Activated T-helper 17 cell treated with anti-CD3 and anti-CD28 coated beads, Interleukin-2, amount 50 U/mL, for 72 hours (primary cell): Measurements from ENCODE around the gene PRG2. TPM values are rescaled to one million over a fixed set of nuclear protein-coding genes. Genes with fewer than 3 reads are reported as not detected.

Experiments
- ATAC-seq: fragments of 150-1000 bp; cut with Tn5 transposase; replicated peaks from 2 replicates; pipeline ENCODE4 v1.10.0; 2021; ENCODE audit warnings: mild to moderate bottlenecking, moderate library complexity
- H3K27ac Mint-ChIP-seq: one replicate; pipeline ENCODE4 v1.8.0; 2022; ENCODE audit warnings: mixed read lengths
- H3K27me3 Mint-ChIP-seq: one replicate; pipeline ENCODE4 v1.8.0; 2022; ENCODE audit warnings: mixed read lengths
- H3K36me3 Mint-ChIP-seq: one replicate; pipeline ENCODE4 v1.8.0; 2022; ENCODE audit warnings: low read depth, mild to moderate bottlenecking, mixed read lengths
- H3K4me1 Mint-ChIP-seq: one replicate; pipeline ENCODE4 v1.8.0; 2022; ENCODE audit warnings: mixed read lengths
- H3K4me3 Mint-ChIP-seq: one replicate; pipeline ENCODE4 v1.8.0; 2022; ENCODE audit warnings: mild to moderate bottlenecking, mixed read lengths
- H3K9me3 Mint-ChIP-seq: one replicate; pipeline ENCODE4 v1.8.0; 2022; ENCODE audit warnings: mixed read lengths
- total RNA-seq, 2 donors: library from RNA; stranded (reverse); gene quantifications; one replicate each; pipeline ENCODE4 v1.2.3, GENCODE V29; 2022

The PRG2 gene
- total RNA-seq, 2 donors from 2014 or later: 2.2 to 6.2 TPM

GRCh38 chr11:57425565-57426438, 35.4 kb upstream of the PRG2 start:
- ATAC-seq: no peak

GRCh38 chr11:57424792-57425564, 34.5 kb upstream of the PRG2 start:
- peak overlapping the region; percentile 97 for H3K27ac Mint-ChIP-seq
- peaks cover 79% of the 10 kb centered on the region for H3K36me3 Mint-ChIP-seq

More at GRCh38 chr11:57425565-57426438, 35.4 kb upstream of the PRG2 start:
- H3K27me3 Mint-ChIP-seq: no peaks in the 10 kb centered on the region
- H3K9me3 Mint-ChIP-seq: no peaks in the 10 kb centered on the region
- peaks cover 29% of the 10 kb centered on the region for H3K4me1 Mint-ChIP-seq
- H3K4me3 Mint-ChIP-seq: peak overlapping the region; percentile 98
- peaks cover 71% of the 10 kb centered on the region for H3K36me3 Mint-ChIP-seq
- peak overlapping the region; percentile 97 for H3K27ac Mint-ChIP-seq

DNA sequence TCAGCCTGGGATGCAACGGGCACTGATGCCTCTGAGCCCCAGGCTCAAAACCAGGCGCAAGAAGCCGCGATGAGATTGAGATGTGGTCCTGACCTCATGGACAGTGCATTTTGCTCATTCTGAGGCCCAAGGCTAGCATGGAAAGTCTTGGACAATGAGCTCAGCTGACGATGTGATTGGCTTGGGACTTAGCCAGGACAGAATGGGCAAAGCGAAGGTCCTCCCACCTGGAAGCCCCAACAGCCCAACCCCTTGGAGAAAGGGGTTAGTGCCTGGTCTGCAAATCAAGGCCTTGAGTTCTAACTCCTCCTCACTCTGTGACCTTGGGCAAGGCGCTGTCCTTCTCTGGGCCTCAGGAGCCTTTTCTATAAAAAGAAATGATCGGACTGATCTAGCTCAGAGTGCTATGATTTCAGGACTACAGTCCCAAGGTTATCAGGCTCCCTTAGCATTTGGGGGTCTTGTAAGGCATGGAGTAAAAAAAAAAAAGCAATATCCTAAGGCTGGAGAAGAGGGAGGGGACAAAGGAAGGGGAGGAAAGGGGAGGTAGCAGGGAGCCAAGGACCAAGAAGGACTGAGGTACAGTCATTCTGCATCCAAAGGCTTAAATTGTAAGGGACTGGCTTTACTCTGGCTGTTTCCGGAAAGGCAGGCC, 33.8 kb upstream of the PRG2 start:
- H3K9me3 Mint-ChIP-seq: no peaks in the 10 kb centered on the region
- peaks cover 87% of the 10 kb centered on the region for H3K36me3 Mint-ChIP-seq
- ATAC-seq: no peak
- peak overlapping the region; percentile 97 for H3K27ac Mint-ChIP-seq
- peaks cover 35% of the 10 kb centered on the region for H3K4me1 Mint-ChIP-seq
- no peaks in the 10 kb centered on the region for H3K27me3 Mint-ChIP-seq
- H3K4me3 Mint-ChIP-seq: peak overlapping the region; percentile 98

More at GRCh38 chr11:57424792-57425564, 34.5 kb upstream of the PRG2 start:
- H3K9me3 Mint-ChIP-seq: no peaks in the 10 kb centered on the region
- peak overlapping the region; percentile 98 for H3K4me3 Mint-ChIP-seq
- peaks cover 34% of the 10 kb centered on the region for H3K4me1 Mint-ChIP-seq
- ATAC-seq: peak; percentile 93
- no peaks in the 10 kb centered on the region for H3K27me3 Mint-ChIP-seq

DNA sequence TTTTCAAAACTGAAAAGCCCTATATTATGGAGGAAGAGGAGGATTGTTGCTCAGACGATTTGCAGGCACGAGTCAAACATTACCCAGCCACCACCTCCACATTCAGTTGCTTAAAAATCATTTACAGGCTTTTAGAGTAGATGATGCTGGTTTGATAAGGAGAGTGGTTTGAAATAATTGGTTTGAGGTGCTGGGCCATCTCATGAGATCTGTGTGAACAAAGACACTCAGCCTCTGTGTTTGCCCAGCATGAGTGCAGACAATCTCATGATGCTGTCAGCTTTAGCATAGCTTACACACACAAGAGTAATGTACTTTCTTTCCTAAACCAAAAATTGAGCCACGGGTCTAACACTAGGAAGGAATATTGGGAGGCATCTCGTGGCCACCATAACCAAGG, 32.2 kb upstream of the PRG2 start:
- H3K27ac Mint-ChIP-seq: peak overlapping the region; percentile 97
- peaks cover 38% of the 10 kb centered on the region for H3K4me1 Mint-ChIP-seq
- H3K36me3 Mint-ChIP-seq: peaks cover 100% of the 10 kb centered on the region
- no peaks in the 10 kb centered on the region for H3K9me3 Mint-ChIP-seq
- H3K27me3 Mint-ChIP-seq: no peaks in the 10 kb centered on the region
- H3K4me3 Mint-ChIP-seq: peak overlapping the region; percentile 98
- ATAC-seq: no peak

DNA sequence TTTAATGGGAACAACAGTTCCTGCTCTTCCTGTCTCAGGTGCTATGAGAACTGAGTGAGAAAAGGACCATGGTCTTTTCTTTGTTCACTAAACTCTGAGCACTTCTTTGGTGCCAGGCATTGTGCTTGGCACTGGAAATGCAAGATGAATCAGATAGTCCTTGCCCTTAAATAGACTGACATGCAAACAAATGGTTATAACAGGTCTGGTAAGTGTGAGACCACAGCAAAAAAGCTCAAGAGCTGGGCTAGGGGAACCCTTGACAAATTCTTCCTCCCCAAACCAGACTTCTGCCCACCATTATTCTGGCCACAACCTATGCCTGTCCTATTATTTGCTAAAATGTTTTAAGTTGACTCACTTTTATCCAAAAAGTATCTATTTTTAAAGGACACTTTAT, 31.4 kb upstream of the PRG2 start:
- Mint-ChIP-seq H3K27ac (peak overlapping the region; percentile 97), H3K4me3 (peak overlapping the region; percentile 98), H3K36me3 (peaks cover 100% of the 10 kb centered on the region), H3K9me3 (no peaks in the 10 kb centered on the region), H3K4me1 (peaks cover 36% of the 10 kb centered on the region), H3K27me3 (no peaks in the 10 kb centered on the region)
- no peak for ATAC-seq

DNA sequence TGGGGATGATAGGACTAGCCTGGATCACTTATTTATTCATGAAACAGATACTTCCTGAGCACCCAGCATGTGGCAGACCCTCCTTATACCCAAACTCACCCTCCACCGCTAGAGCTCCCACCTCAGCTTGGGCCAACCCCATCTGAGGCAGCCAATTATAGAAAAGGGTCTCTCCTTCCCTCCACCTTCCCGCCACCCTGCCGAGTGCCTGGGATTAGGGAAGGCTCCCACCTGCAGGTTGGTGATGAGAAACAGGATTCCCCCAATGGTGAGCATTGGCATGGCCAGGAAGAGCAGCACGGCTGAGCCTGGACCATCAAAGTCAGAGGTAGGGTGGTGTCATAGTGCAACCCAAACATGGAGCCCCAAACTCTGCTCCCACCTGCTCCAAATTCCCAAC, 30.6 kb upstream of the PRG2 start:
- peak overlapping the region; percentile 22 for H3K4me3 Mint-ChIP-seq
- peaks cover 38% of the 10 kb centered on the region for H3K4me1 Mint-ChIP-seq
- H3K9me3 Mint-ChIP-seq: no peaks in the 10 kb centered on the region
- H3K36me3 Mint-ChIP-seq: peaks cover 100% of the 10 kb centered on the region
- peak overlapping the region; percentile 97 for H3K27ac Mint-ChIP-seq
- no peaks in the 10 kb centered on the region for H3K27me3 Mint-ChIP-seq
- ATAC-seq: no peak

GRCh38 chr11:57419146-57419545, 28.7 kb upstream of the PRG2 start:
- Mint-ChIP-seq H3K9me3 (no peaks in the 10 kb centered on the region), H3K27me3 (no peaks in the 10 kb centered on the region), H3K36me3 (peaks cover 100% of the 10 kb centered on the region), H3K4me1 (peaks cover 41% of the 10 kb centered on the region), H3K27ac (peak overlapping the region; percentile 68), H3K4me3 (peak overlapping the region; percentile 25)
- ATAC-seq: no peak

DNA sequence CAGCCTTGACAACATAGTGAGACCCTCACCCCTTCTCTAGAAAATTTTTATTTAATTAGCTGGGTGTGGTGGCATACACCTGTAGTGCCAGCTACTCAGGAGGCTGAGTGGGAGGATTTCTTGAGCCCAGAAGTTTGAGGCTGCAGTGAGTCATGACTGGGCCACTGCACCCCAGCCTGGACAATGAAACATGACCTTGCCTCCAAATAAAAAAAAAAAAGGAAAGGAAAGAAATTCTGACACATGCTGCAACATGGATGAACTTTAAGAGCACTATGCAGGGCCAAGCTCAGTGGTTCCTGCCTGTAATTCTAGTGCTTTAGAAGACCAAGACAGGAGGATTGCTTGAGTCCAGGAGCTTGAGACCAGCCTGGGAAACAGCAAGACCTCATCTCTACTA, 27.7 kb upstream of the PRG2 start:
- H3K4me1 Mint-ChIP-seq: peaks cover 44% of the 10 kb centered on the region
- H3K36me3 Mint-ChIP-seq: peaks cover 100% of the 10 kb centered on the region
- peak overlapping the region; percentile 25 for H3K4me3 Mint-ChIP-seq
- no peaks in the 10 kb centered on the region for H3K9me3 Mint-ChIP-seq
- H3K27me3 Mint-ChIP-seq: no peaks in the 10 kb centered on the region
- ATAC-seq: no peak
- no peak overlapping the region for H3K27ac Mint-ChIP-seq

GRCh38 chr11:57417056-57417455, 26.6 kb upstream of the PRG2 start:
- no peak overlapping the region for H3K27ac Mint-ChIP-seq
- H3K36me3 Mint-ChIP-seq: peaks cover 100% of the 10 kb centered on the region
- H3K9me3 Mint-ChIP-seq: no peaks in the 10 kb centered on the region
- peak overlapping the region; percentile 28 for H3K4me3 Mint-ChIP-seq
- no peaks in the 10 kb centered on the region for H3K27me3 Mint-ChIP-seq
- ATAC-seq: no peak
- peaks cover 39% of the 10 kb centered on the region for H3K4me1 Mint-ChIP-seq

DNA sequence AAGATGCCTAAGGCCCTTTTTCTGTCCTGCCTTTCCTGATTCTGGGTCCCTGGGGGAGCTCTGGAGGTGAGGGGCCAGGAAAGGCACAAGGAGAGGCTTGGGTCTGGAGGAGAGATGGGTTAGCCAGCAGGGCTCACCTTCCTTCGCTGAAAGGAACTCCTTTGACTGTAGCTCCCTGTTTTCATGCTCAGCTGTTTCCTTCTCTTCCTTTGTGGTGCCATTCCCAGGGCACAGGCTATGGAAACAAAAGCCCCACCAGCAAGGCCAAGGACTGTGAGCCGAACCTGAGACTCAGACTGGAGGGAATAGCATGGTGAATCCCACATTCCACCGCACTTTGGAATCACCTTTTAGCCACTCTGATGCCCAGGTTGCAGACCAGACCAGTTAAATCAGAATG, 26.0 kb upstream of the PRG2 start:
- Mint-ChIP-seq H3K4me1 (peaks cover 34% of the 10 kb centered on the region), H3K9me3 (no peaks in the 10 kb centered on the region), H3K36me3 (peaks cover 100% of the 10 kb centered on the region), H3K4me3 (peak overlapping the region; percentile 28), H3K27me3 (no peaks in the 10 kb centered on the region), H3K27ac (no peak overlapping the region)
- no peak for ATAC-seq

- peak; percentile 48 for ATAC-seq
Measured at GRCh38 chr11:57414612-57415212, 24.3 kb upstream of the PRG2 start.

DNA sequence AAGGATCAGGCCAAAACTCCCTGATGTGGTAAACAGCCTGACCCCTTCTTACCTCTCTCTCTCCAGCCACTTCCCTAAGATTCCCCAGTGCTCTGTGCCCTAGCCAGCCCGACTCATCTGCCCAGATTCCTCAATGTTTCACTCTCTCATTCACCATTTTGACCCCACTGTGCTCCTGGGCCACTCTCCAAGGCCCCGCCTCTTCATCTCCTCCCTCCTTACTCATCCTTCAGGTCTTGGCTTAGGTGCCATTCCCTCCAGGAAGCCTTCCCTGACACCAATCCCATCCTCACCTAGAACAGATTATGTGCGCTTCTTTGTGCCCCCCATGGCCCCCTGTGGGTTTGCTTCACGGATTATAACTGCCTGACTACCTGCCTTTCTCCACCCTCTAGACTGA, 23.2 kb upstream of the PRG2 start:
- Mint-ChIP-seq H3K27ac (peak overlapping the region; percentile 3), H3K4me1 (peaks cover 30% of the 10 kb centered on the region), H3K36me3 (peaks cover 100% of the 10 kb centered on the region), H3K9me3 (no peaks in the 10 kb centered on the region), H3K4me3 (peak overlapping the region; percentile 7), H3K27me3 (no peaks in the 10 kb centered on the region)
- no peak for ATAC-seq

More at GRCh38 chr11:57414612-57415212, 24.3 kb upstream of the PRG2 start:
- Mint-ChIP-seq H3K27ac (peak overlapping the region; percentile 69), H3K36me3 (peaks cover 100% of the 10 kb centered on the region), H3K4me3 (peak overlapping the region; percentile 42), H3K4me1 (peaks cover 35% of the 10 kb centered on the region), H3K9me3 (no peaks in the 10 kb centered on the region), H3K27me3 (no peaks in the 10 kb centered on the region)

DNA sequence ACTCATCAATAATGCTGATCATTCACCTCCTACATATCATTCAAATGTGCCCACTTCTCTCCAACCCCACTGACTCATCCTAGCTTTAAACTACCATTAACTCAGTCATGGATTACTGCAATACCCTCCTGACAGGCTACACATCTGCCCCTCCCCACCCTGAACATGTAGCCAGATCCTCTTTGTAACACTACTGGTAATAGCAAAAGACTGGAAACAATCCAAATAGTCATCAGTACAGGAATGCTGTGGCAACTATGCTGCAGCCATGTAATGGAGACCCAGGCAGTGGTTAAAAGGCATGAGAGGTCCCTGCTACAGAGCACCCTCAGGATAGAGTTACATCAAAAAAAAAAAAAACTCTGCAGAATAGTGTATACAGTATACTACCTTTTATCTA, 19.8 kb upstream of the PRG2 start:
- Mint-ChIP-seq H3K27me3 (no peaks in the 10 kb centered on the region), H3K36me3 (peaks cover 100% of the 10 kb centered on the region), H3K27ac (no peak overlapping the region), H3K4me1 (peaks cover 45% of the 10 kb centered on the region), H3K4me3 (peak overlapping the region; percentile 27), H3K9me3 (no peaks in the 10 kb centered on the region)
- ATAC-seq: no peak
